Esophagus (tissue), 2 donors: ENCODE measurements around the gene CMIP. TPM values are rescaled to one million over a fixed set of nuclear protein-coding genes. Genes with fewer than 3 reads are reported as not detected.

Experiments used
- H3K27ac ChIP-seq, 2 donors: one replicate each; pipeline ENCODE4 v1.5.1; 2013; ENCODE audit warnings: low read depth in 2 of 2, mild to moderate bottlenecking in 2 of 2, inconsistent platforms in 1 of 2, low read length in 1 of 2, moderate library complexity in 1 of 2
- H3K27me3 ChIP-seq, 2 donors: one replicate each; pipeline ENCODE4 v1.6.1; 2013; ENCODE audit warnings: low read length in 2 of 2, control low read depth in 1 of 2, mild to moderate bottlenecking in 1 of 2; ENCODE audit not compliant: insufficient read depth in 2 of 2, control insufficient read depth in 1 of 2
- H3K36me3 ChIP-seq, 2 donors: one replicate each; pipeline ENCODE4 v1.6.1; 2013; ENCODE audit warnings: low read length in 1 of 2; ENCODE audit not compliant: control insufficient read depth in 2 of 2, insufficient read depth in 2 of 2
- H3K4me1 ChIP-seq, 2 donors: one replicate each; pipeline ENCODE4 v1.6.1; 2013; ENCODE audit warnings: low read length in 1 of 2; ENCODE audit not compliant: control insufficient read depth in 2 of 2, insufficient read depth in 2 of 2
- H3K4me3 ChIP-seq, 2 donors: one replicate each; pipeline ENCODE4 v1.5.1; 2013; ENCODE audit warnings: low read length in 2 of 2, mild to moderate bottlenecking in 2 of 2, low read depth in 1 of 2, moderate library complexity in 1 of 2
- H3K9me3 ChIP-seq, 2 donors: one replicate each; pipeline ENCODE4 v1.6.1; 2013; ENCODE audit warnings: mild to moderate bottlenecking in 2 of 2, low read depth in 1 of 2, low read length in 1 of 2, moderate library complexity in 1 of 2; ENCODE audit not compliant: control insufficient read depth in 2 of 2, insufficient read depth in 1 of 2
- WGBS, 2 donors: extraction: QIAGEN DNeasy Blood & Tissue Kit; methylation state at CpG; one replicate each; pipeline ENCODE4 v1.1.7; 2013; 5-methylcytosine and 5-hydroxymethylcytosine counted together
- polyA plus RNA-seq, 2 donors: library from polyadenylated mRNA; stranded (reverse); fragments of 200-250 nt; gene quantifications; one replicate each; pipeline ENCODE4 v1.2.3, GENCODE V29; 2013
- donor health status: healthy with polysubstance abuse.
- donor health status: Bipolar disorder and iron deficiency.

Gene CMIP
- polyA plus RNA-seq, 2 donors: 16.9 to 19.3 TPM

DNA sequence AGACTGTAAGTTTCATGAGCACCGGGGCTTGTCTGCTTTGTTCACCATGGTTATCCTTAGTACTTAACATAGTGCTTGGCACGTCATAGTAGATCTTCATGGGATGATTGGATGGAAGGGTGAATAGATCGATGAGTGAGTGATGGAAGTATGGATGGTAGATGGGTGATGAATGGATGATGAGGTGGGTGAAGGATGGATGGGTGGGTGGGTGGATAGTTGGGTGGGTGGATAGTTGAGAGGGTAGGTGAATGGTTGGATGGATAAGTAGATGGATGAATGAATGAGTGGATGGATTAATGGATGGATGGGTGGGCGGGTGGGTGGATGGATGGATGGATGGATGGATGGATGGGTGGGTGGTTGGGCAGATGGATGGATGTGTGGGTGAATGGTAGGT lies 201.3 kb downstream of the CMIP start:
- H3K4me1 ChIP-seq: peaks cover 2 to 20% of the 10 kb centered on the region in 2 donors
- H3K9me3 ChIP-seq: no peaks in the 10 kb centered on the region
- H3K4me3 ChIP-seq: no peak overlapping the region
- peaks cover 0 to 9% of the 10 kb centered on the region in 2 donors for H3K36me3 ChIP-seq
- WGBS, 2 donors: 83 to 93% methylated on average over 4 of the region's 4 CpGs
- peak overlapping the region in 1 of 2 donors; percentile 61 for H3K27ac ChIP-seq
- no peaks in the 10 kb centered on the region for H3K27me3 ChIP-seq

- WGBS, 2 donors: 88 to 90% methylated on average over 1 of the region's 1 CpG
- Histone ChIP-seq H3K4me3 (no peak overlapping the region), H3K9me3 (no peaks in the 10 kb centered on the region), H3K4me1 (peaks cover 2 to 20% of the 10 kb centered on the region in 2 donors), H3K36me3 (peaks cover 0 to 7% of the 10 kb centered on the region in 2 donors), H3K27me3 (no peaks in the 10 kb centered on the region), H3K27ac (no peak overlapping the region)
Measured at GRCh38 chr16:81646561-81646960, 202.0 kb downstream of the CMIP start.

GRCh38 chr16:81647527-81647926 lies 202.9 kb downstream of the CMIP start:
- Histone ChIP-seq H3K9me3 (no peaks in the 10 kb centered on the region), H3K27ac (no peak overlapping the region), H3K27me3 (no peaks in the 10 kb centered on the region), H3K4me3 (no peak overlapping the region), H3K4me1 (peaks cover 2 to 20% of the 10 kb centered on the region in 2 donors), H3K36me3 (peaks cover 3 to 11% of the 10 kb centered on the region in 2 donors)
- WGBS, 2 donors: 84 to 86% methylated on average over 8 of the region's 8 CpGs

- WGBS, 2 donors: 63 to 73% methylated on average over 14 of the region's 14 CpGs
- H3K4me1 ChIP-seq: peaks cover 2 to 20% of the 10 kb centered on the region in 2 donors
- no peaks in the 10 kb centered on the region for H3K9me3 ChIP-seq
- H3K27ac ChIP-seq: peak overlapping the region; percentile 3 to 15
- no peaks in the 10 kb centered on the region for H3K27me3 ChIP-seq
- H3K4me3 ChIP-seq: no peak overlapping the region
- H3K36me3 ChIP-seq: peaks cover 5 to 17% of the 10 kb centered on the region in 2 donors
Measured at GRCh38 chr16:81649561-81650184, 205.1 kb downstream of the CMIP start.

DNA sequence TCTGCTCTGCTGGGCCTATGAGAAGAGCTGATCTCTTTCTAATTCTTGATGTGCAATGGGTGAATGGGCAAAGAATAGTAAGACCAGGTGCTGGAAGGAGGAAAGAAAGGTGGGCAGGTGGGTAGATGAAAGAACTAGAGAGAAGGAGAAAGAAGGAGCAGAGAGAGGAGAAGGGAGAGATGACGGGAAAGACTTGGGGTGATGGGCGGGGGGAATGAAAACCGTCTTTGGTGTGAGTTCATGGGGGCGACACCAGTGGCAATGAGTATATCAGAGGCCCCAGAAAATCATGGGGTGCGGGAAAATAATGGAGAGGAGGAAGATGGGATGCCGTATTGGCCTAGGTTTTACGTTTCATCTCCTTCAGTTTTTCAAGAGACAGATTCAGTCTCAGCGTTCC lies 205.7 kb downstream of the CMIP start:
- Histone ChIP-seq H3K4me1 (peaks cover 2 to 14% of the 10 kb centered on the region in 2 donors), H3K27me3 (no peaks in the 10 kb centered on the region), H3K4me3 (no peak overlapping the region), H3K9me3 (no peaks in the 10 kb centered on the region), H3K36me3 (peaks cover 5 to 19% of the 10 kb centered on the region in 2 donors), H3K27ac (peak overlapping the region; percentile 15 to 35)
- 91 to 95% methylated on average over 8 of the region's 8 CpGs for WGBS, 2 donors

GRCh38 chr16:81650982-81651562 lies 206.5 kb downstream of the CMIP start:
- peaks cover 7 to 17% of the 10 kb centered on the region in 2 donors for H3K36me3 ChIP-seq

GRCh38 chr16:81651758-81652718 lies 207.4 kb downstream of the CMIP start:
- Histone ChIP-seq H3K4me1 (peaks cover 2 to 11% of the 10 kb centered on the region in 2 donors), H3K9me3 (no peaks in the 10 kb centered on the region), H3K4me3 (no peak overlapping the region), H3K27ac (peak overlapping the region in 1 of 2 donors; percentile 22), H3K36me3 (peaks cover 7 to 17% of the 10 kb centered on the region in 2 donors), H3K27me3 (no peaks in the 10 kb centered on the region)
- 61 to 64% methylated on average over 19 of the region's 19 CpGs for WGBS, 2 donors

More at GRCh38 chr16:81650982-81651562, 206.5 kb downstream of the CMIP start:
- WGBS, 2 donors: 76 to 77% methylated on average over 16 of the region's 16 CpGs
- Histone ChIP-seq H3K4me1 (peaks cover 2 to 11% of the 10 kb centered on the region in 2 donors), H3K27me3 (no peaks in the 10 kb centered on the region), H3K4me3 (no peak overlapping the region), H3K27ac (peak overlapping the region; percentile 35 to 50), H3K9me3 (no peaks in the 10 kb centered on the region)

DNA sequence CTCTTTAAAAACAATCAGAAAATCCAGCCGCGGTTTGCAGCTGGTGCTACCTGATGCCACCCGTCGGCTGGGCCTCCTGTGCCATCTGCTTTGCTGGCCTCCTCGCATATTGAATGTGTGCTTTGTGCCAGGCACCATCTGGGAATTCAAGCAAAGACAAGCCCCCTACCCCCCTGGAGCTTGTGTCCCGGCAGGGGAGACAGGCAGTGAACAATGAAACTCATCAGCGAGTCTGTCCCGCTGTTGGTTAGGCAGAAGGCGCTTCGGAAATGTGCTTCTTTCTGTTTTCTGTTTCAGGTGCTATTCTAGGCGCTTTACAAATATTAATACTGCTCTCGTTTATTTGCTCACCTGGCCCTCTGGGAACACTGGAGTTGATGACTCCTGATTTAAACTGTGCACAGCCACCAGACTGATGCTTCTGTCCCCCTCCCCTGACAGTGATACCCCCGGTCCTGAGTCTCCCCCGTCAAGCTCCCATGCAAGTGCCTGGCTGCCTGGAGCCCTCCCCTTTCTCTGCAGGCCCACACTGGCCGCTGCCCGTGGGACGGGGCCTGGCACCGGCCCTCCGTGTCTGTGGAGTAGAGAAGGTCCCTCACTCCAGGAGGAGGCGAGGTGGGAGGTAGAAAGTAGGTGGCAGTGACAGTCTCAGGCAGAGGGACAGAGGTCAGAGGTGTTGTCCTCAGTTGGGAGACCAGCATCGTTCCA lies 208.3 kb downstream of the CMIP start:
- Histone ChIP-seq H3K4me3 (no peak overlapping the region), H3K36me3 (peaks cover 7 to 22% of the 10 kb centered on the region in 2 donors), H3K9me3 (no peaks in the 10 kb centered on the region), H3K4me1 (peaks cover 2 to 7% of the 10 kb centered on the region in 2 donors), H3K27me3 (no peaks in the 10 kb centered on the region), H3K27ac (no peak overlapping the region)
- WGBS, 2 donors: 77 to 81% methylated on average over 21 of the region's 21 CpGs

GRCh38 chr16:81654346-81654745 lies 209.7 kb downstream of the CMIP start:
- peaks cover 2 to 5% of the 10 kb centered on the region in 2 donors for H3K4me1 ChIP-seq
- H3K4me3 ChIP-seq: no peak overlapping the region
- peaks cover 7 to 27% of the 10 kb centered on the region in 2 donors for H3K36me3 ChIP-seq
- no peak overlapping the region for H3K27ac ChIP-seq
- H3K27me3 ChIP-seq: no peaks in the 10 kb centered on the region
- no peaks in the 10 kb centered on the region for H3K9me3 ChIP-seq
- 68 to 77% methylated on average over 1 of the region's 1 CpG for WGBS, 2 donors
